A549 (cell line): ENCODE data around the gene CATSPER4. TPM values are rescaled to one million over a fixed set of nuclear protein-coding genes. Genes with fewer than 3 reads are reported as not detected.

Source experiments
- ATAC-seq, 2 experiments: fragments of 200-7000 bp in 1 of 2; fragments of >200 bp in 1 of 2; cut with Nextera tagmentation in 1 of 2; cut with Tn5 transposase in 1 of 2; 3 replicates each; pipeline versions ENCODE4 v1.8.0 to v1.9.1; 2018 to 2020; ENCODE audit warnings: mild to moderate bottlenecking in 1 of 2, moderate library complexity in 1 of 2
- CTCF ChIA-PET: fragments of 300-600 bp; sonication (Branson Sonifier 250); formaldehyde crosslinking; extraction: SDS; loops from one replicate; lab custom pipeline; 2021; ENCODE audit warnings: antibody characterized with exemption, inconsistent platforms; lab: Yijun Ruan, JAX
- POLR2A ChIA-PET: fragments of 350-600 bp; formaldehyde crosslinking; extraction: SDS; loops from one replicate; lab custom pipeline; 2021; ENCODE audit warnings: antibody characterized with exemption, inconsistent platforms; lab: Yijun Ruan, JAX
- DNase-seq, 2 experiments: peaks; one replicate each; pipeline versions ENCODE4 v3.0.0 to v3.0.0-alpha.2; 2011 to 2016; ENCODE audit warnings: low read depth in 1 of 2, low spot score in 1 of 2
- FAIRE-seq: peaks from 2 replicates; lab custom pipeline; 2011; peaks lifted over from hg19 to GRCh38; lab: Jason Lieb, UNC
- H3K27ac ChIP-seq, 2 experiments: fragments of >200 bp; sonication (Bioruptor Twin); formaldehyde crosslinking; 3 replicates each; pipeline ENCODE4 v1.5.1; 2016 to 2017
- H3K4me1 ChIP-seq: fragments of >200 bp; sonication (Bioruptor Twin); formaldehyde crosslinking; 3 replicates; pipeline ENCODE4 v1.6.1; 2016
- H3K4me2 ChIP-seq: fragments of >200 bp; sonication (Bioruptor Twin); formaldehyde crosslinking; 3 replicates; pipeline ENCODE4 v1.6.1; 2016
- H3K4me3 ChIP-seq: fragments of >200 bp; sonication (Bioruptor Twin); formaldehyde crosslinking; 3 replicates; pipeline ENCODE4 v1.5.1; 2016
- H3K9me3 ChIP-seq: fragments of >200 bp; sonication (Bioruptor Twin); formaldehyde crosslinking; 3 replicates; pipeline ENCODE4 v1.6.1; 2016
- BHLHE40 ChIP-seq: IDR thresholded peaks from 2 replicates; pipeline ENCODE4 v1.6.1; 2012; ENCODE audit warnings: low read depth, low read length, inconsistent platforms
- CBX2 ChIP-seq: fragments of 200-600 bp; sonication (generic); IDR thresholded peaks from 2 replicates; pipeline ENCODE4 v1.6.1; 2016; ENCODE audit warnings: low read depth, mild to moderate bottlenecking, borderline replicate concordance
- CBX8 ChIP-seq: fragments of 200-600 bp; sonication (generic); IDR thresholded peaks from 2 replicates; pipeline ENCODE4 v1.6.1; 2016
- CHD4 ChIP-seq: fragments of 200-600 bp; sonication (generic); IDR thresholded peaks from 2 replicates; pipeline ENCODE4 v1.6.1; 2016; ENCODE audit warnings: antibody characterized with exemption, mild to moderate bottlenecking, borderline replicate concordance
- EHF ChIP-seq: fragments of 250-450 bp; sonication (Bioruptor Pico); IDR thresholded peaks from 2 replicates; pipeline ENCODE4 v1.5.0; 2020; ENCODE audit warnings: mild to moderate bottlenecking
- EHMT2 ChIP-seq: fragments of 200-600 bp; sonication (generic); IDR thresholded peaks from 2 replicates; pipeline ENCODE4 v1.6.1; 2016; ENCODE audit warnings: antibody characterized with exemption, low read depth, mild to moderate bottlenecking, moderate library complexity
- ELK1 ChIP-seq: fragments of 150-350 bp; IDR thresholded peaks from 2 replicates; pipeline ENCODE4 v1.6.1; 2014; ENCODE audit warnings: low read depth, mild to moderate bottlenecking, low read length
- FOSL2 ChIP-seq, 2 experiments: fragments of 450-650 bp in 1 of 2; fragments of >200 bp in 1 of 2; sonication (Bioruptor Twin) in 1 of 2; formaldehyde crosslinking; IDR thresholded peaks; 2 replicates each; pipeline versions ENCODE4 v1.5.0 to v1.6.1; 2016 to 2020; ENCODE audit warnings: mild to moderate bottlenecking in 1 of 2, moderate library complexity in 1 of 2
- FOXS1 ChIP-seq: fragments of 250-450 bp; sonication (Bioruptor Pico); IDR thresholded peaks from 2 replicates; pipeline ENCODE4 v1.5.0; 2020; ENCODE audit warnings: mild to moderate bottlenecking, moderate library complexity
- HES2 ChIP-seq: fragments of >200 bp; sonication (Bioruptor Twin); formaldehyde crosslinking; IDR thresholded peaks from 2 replicates; pipeline ENCODE4 v1.6.1; 2016
- HEYL ChIP-seq: fragments of 250-450 bp; sonication (Bioruptor Pico); IDR thresholded peaks from 2 replicates; pipeline ENCODE4 v1.8.0; 2021; ENCODE audit warnings: mild to moderate bottlenecking, moderate library complexity
- HOXB13 ChIP-seq: fragments of 250-450 bp; sonication (Bioruptor Pico); IDR thresholded peaks from 2 replicates; pipeline ENCODE4 v1.5.0; 2020; ENCODE audit warnings: low read depth, mild to moderate bottlenecking, moderate library complexity
- KDM1A ChIP-seq: fragments of 200-600 bp; sonication (generic); IDR thresholded peaks from 2 replicates; pipeline ENCODE4 v1.6.1; 2016; ENCODE audit warnings: low read depth, mild to moderate bottlenecking
- KDM5A ChIP-seq: fragments of 200-600 bp; sonication (generic); IDR thresholded peaks from 2 replicates; pipeline ENCODE4 v1.6.1; 2016; ENCODE audit warnings: antibody characterized with exemption, mild to moderate bottlenecking
- MAFK ChIP-seq: fragments of 450-650 bp; IDR thresholded peaks from 2 replicates; pipeline ENCODE4 v1.6.1; 2014; ENCODE audit not compliant: partially characterized antibody
- NPAS2 ChIP-seq: fragments of 250-450 bp; sonication (Bioruptor Pico); IDR thresholded peaks from 2 replicates; pipeline ENCODE4 v1.8.0; 2022; ENCODE audit warnings: mild to moderate bottlenecking, moderate library complexity, borderline replicate concordance
- NR3C1 ChIP-seq: fragments of >200 bp; sonication (Bioruptor Twin); formaldehyde crosslinking; IDR thresholded peaks from 3 replicates; pipeline ENCODE4 v1.6.1; 2017
- PHF8 ChIP-seq: fragments of 200-600 bp; sonication (generic); IDR thresholded peaks from 2 replicates; pipeline ENCODE4 v1.6.1; 2016; ENCODE audit warnings: low read depth, mild to moderate bottlenecking, antibody characterized with exemption, moderate library complexity, borderline replicate concordance
- POLR2A ChIP-seq: IDR thresholded peaks from 2 replicates; pipeline ENCODE4 v1.6.1; 2012; ENCODE audit warnings: mild to moderate bottlenecking, low read length
- POLR2AphosphoS2 ChIP-seq: conservative IDR thresholded peaks from 2 replicates; pipeline ENCODE4 v1.6.1; 2012; ENCODE audit warnings: low read length, improper control_type of control experiment, inconsistent platforms
- RARB ChIP-seq: fragments of 250-450 bp; sonication (Bioruptor Pico); IDR thresholded peaks from 2 replicates; pipeline ENCODE4 v1.8.0; 2021; ENCODE audit warnings: mild to moderate bottlenecking, moderate library complexity
- REST ChIP-seq: fragments of 200-600 bp; sonication (generic); IDR thresholded peaks from 2 replicates; pipeline ENCODE4 v1.6.1; 2016; ENCODE audit warnings: antibody characterized with exemption, mild to moderate bottlenecking, moderate library complexity
- RNF2 ChIP-seq: fragments of 200-600 bp; sonication (generic); IDR thresholded peaks from 2 replicates; pipeline ENCODE4 v1.6.1; 2016; ENCODE audit warnings: low read depth, mild to moderate bottlenecking, antibody characterized with exemption, moderate library complexity, borderline replicate concordance
- TP53 ChIP-seq: fragments of 250-450 bp; sonication (Bioruptor Pico); IDR thresholded peaks from 2 replicates; pipeline ENCODE4 v1.5.0; 2021; ENCODE audit warnings: mild to moderate bottlenecking, moderate library complexity
- USF2 ChIP-seq: fragments of 450-650 bp; IDR thresholded peaks from 2 replicates; pipeline ENCODE4 v1.6.1; 2014; ENCODE audit warnings: antibody characterized with exemption
- ZC3H11A ChIP-seq: fragments of 450-650 bp; IDR thresholded peaks from 2 replicates; pipeline ENCODE4 v1.6.1; 2014; ENCODE audit warnings: antibody characterized with exemption, mild to moderate bottlenecking
- ZSCAN20 ChIP-seq: fragments of 250-450 bp; sonication (Bioruptor Pico); IDR thresholded peaks from 2 replicates; pipeline ENCODE4 v1.8.0; 2022; ENCODE audit warnings: mild to moderate bottlenecking, moderate library complexity
- WGBS: methylation state at CpG from one replicate; pipeline ENCODE4 v1.1.6; 2017; ENCODE audit errors: missing lambda C conversion rate; 5-methylcytosine and 5-hydroxymethylcytosine counted together
- polyA plus RNA-seq, 4 experiments: library from polyadenylated mRNA; depleted of rRNA in 3 of 4; stranded (reverse); fragments of >200 nt; fragmentation: RNase III in 1 of 4; extraction: RNeasy Plus Mini Kit Qiagen cat#74134 plus additional on column Dnase treatment in 1 of 4; gene quantifications; 2 replicates in 3 of 4; 3 replicates in 1 of 4; pipeline ENCODE4 v1.2.3, GENCODE V29; 2011 to 2017

Gene CATSPER4
- polyA plus RNA-seq, 2 of the 4 experiments (the other 2 are of a cell fraction), result not detected

GRCh38 chr1:26177182-26177684, 13.2 kb upstream of the CATSPER4 start, which contains the start of gene CNKSR1:
CNKSR1 (plus strand) TSS chr1:26177491; CDS start chr1:26177548, 57 bp downstream.
- POLR2A ChIA-PET, result no interaction called here
- no peak for FAIRE-seq
- WGBS, result 86% methylated on average over 14 of the region's 21 CpGs
- no peak within 1 kb of the TSS for H3K27ac ChIP-seq
- no peaks in the 10 kb centered on the region for H3K4me1 ChIP-seq
- H3K4me3 ChIP-seq, result no peak within 1 kb of the TSS
- no peak within 1 kb of the TSS for H3K4me2 ChIP-seq
- DNase-seq, result no peak
- H3K9me3 ChIP-seq, result no peaks in the 10 kb centered on the region
- no peak; a peak in 1 of 6 replicates for ATAC-seq
- no peak for TF ChIP-seq RNF2
- CTCF ChIA-PET, result interaction anchor here (0.7 to 4.7 kb wide), 3 partner anchors 7 to 376 kb away, joined by 3 to 22 read pairs (median 4); partner anchors contain the start of genes CEP85 and ZNF593

GRCh38 chr1:26180010-26180506, 10.3 kb upstream of the CATSPER4 start:
- ChIA-PET POLR2A (interaction anchor here (1.4 kb wide), 1 partner anchor 54 kb away, joined by 3 read pairs; the partner anchor contains the start of gene CEP85), CTCF (interaction anchor here (1.0 to 4.7 kb wide), 4 partner anchors 10 to 54 kb away, joined by 3 to 22 read pairs (median 7); partner anchors contain the start of genes CEP85 and ZNF593)
- H3K4me2 ChIP-seq, result no peak overlapping the region
- no peak overlapping the region for H3K27ac ChIP-seq
- H3K4me3 ChIP-seq, result no peak overlapping the region
- TF ChIP-seq USF2 (no peak), NPAS2 (CRISPR knock-in tag) (no peak), ZSCAN20 (CRISPR knock-in tag) (no peak), KDM5A (no peak), REST (no peak), ZC3H11A (no peak), EHF (CRISPR knock-in tag) (no peak), CBX2 (no peak), CBX8 (no peak), CHD4 (no peak), BHLHE40 (no peak), EHMT2 (no peak), KDM1A (no peak), HEYL (no peak), RARB (CRISPR knock-in tag) (no peak)
- ATAC-seq (no peak), FAIRE-seq (no peak), DNase-seq (no peak)
- WGBS, result 58% methylated on average over 4 of the region's 4 CpGs
- H3K9me3 ChIP-seq, result no peaks in the 10 kb centered on the region
- H3K4me1 ChIP-seq, result no peaks in the 10 kb centered on the region

- POLR2A ChIA-PET, result no interaction called here
- Histone ChIP-seq H3K4me2 (no peak overlapping the region), H3K4me3 (no peak overlapping the region), H3K9me3 (no peaks in the 10 kb centered on the region), H3K4me1 (no peaks in the 10 kb centered on the region), H3K27ac (no peak overlapping the region)
- no peak for DNase-seq
- ATAC-seq, result no peak
- 69% methylated on average over 8 of the region's 9 CpGs for WGBS
- CTCF ChIA-PET, result interaction anchor here (2.9 to 4.7 kb wide), 2 partner anchors 12 to 52 kb away, joined by 10 to 22 read pairs; partner anchors contain the start of genes CEP85 and ZNF593
- no peak for FAIRE-seq
- TF ChIP-seq CBX2 (no peak), POLR2A (no peak), NPAS2 (CRISPR knock-in tag) (no peak), HOXB13 (CRISPR knock-in tag) (no peak), TP53 (CRISPR knock-in tag) (no peak), PHF8 (no peak), NR3C1 (no peak), ELK1 (no peak), POLR2AphosphoS2 (no peak), HES2 (no peak), MAFK (no peak), FOXS1 (CRISPR knock-in tag) (no peak), FOSL2 (IDR thresholded peaks at IDR 0.05) (no peak), FOSL2 (CRISPR knock-in tag; IDR thresholded peaks at IDR 0.05) (no peak), RNF2 (no peak)
These were observed 8.6 kb upstream of the CATSPER4 start for GRCh38 chr1:26181586-26182382.
